OCI-LY1 (cell line): ENCODE measurements around the gene NSD1.

Experiments used
- CTCF ChIP-seq: fragments of 200-600 bp; sonication (generic), shearing (Covaris generic); IDR thresholded peaks from 2 replicates; pipeline ENCODE4 v1.5.1; 2017; ENCODE audit warnings: mild to moderate bottlenecking, antibody characterized with exemption, low read length, moderate library complexity, mixed read lengths
- EZH2 ChIP-seq: fragments of 200-600 bp; sonication (generic), shearing (Covaris generic); IDR thresholded peaks from 2 replicates; pipeline ENCODE4 v1.8.0; 2017; ENCODE audit warnings: borderline replicate concordance, mixed run types, mild to moderate bottlenecking, antibody characterized with exemption, low read length, moderate library complexity, mixed read lengths

- no peak for TF ChIP-seq EZH2
- TF ChIP-seq CTCF, result no peak
Measured at GRCh38 chr5:177195307-177195952, 61.9 kb downstream of the NSD1 start.
